Activated CD4-positive, alpha-beta T cell treated with anti-CD3 and anti-CD28 coated beads for 4 hours (primary cell): Measurements from ENCODE around the gene TNS3.

Experiments used
- DNase-seq, 2 donors: peaks; one replicate each; pipeline ENCODE4 v3.0.0-alpha.2; 2020

The TNS3 gene

DNA sequence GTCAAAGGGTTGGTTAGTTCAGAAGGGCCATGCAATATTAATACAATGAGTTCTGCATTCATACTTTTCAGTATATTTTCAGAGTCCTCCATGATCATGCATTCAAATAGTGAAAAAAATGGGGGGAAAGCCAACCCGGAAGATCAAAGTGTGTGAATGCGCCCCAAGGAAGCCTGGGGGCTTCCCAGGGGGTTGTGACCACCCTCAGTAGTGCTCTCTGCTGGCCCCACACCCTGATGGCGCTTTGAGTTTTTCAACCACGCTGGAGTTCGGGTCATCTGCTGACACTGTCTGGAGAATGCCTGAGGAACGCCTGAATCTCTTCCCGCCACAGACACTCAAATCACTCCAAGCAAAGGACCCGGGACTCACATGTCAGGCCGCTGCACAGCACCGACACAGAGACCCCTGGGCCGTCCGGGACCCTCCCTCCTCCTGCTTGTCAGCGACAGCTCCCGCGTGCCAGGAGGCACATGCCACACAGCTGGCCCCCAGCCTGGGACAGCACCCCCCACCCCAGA lies 1.0 kb downstream of the TNS3 start:
- DNase-seq = no peak

DNA sequence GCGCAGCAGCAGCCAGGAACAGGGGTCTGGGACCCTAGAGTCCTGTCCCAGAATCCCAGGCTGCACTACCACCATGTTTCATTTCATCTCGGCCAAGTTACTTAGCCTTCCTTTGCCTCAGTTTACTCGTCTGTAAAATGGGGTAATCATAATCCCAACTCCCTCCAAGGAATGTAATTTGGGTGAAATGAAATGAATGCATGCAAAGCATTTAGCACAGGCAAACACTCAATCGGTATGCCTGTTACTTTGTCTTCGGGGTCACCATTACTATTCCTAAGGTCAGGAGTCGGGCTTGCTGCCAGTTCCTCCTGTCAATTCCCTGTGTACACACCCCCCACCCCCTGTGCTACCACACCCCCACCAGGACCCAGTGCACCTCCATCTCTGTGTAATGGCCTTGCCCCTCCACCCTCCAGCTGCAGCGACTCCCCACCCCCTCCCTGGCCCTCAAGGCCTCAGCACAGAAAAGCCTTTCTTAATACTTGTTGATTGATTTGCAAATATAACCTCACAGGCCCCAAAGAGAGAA lies 1.7 kb downstream of the TNS3 start:
- no peak for DNase-seq

DNA sequence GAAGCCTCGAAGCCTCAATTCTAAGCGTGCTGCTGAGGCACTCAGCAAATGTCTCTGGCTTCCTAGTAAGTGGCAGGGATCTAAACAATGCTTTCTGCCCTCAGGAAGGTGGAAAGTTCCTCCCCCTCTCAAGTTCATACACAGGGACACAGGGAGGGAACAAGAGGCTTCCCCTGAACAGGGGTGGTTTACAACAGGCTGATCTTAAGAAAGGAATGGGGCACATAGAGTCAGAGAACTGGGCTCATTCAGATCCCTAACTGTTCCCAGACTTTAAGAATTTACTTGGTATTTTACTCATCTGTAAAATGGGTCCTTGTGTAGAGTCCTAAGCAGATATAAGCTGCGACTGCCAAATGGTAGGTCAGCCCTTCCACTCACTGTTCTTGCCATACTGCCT lies 2.5 kb downstream of the TNS3 start:
- DNase-seq = no peak

DNA sequence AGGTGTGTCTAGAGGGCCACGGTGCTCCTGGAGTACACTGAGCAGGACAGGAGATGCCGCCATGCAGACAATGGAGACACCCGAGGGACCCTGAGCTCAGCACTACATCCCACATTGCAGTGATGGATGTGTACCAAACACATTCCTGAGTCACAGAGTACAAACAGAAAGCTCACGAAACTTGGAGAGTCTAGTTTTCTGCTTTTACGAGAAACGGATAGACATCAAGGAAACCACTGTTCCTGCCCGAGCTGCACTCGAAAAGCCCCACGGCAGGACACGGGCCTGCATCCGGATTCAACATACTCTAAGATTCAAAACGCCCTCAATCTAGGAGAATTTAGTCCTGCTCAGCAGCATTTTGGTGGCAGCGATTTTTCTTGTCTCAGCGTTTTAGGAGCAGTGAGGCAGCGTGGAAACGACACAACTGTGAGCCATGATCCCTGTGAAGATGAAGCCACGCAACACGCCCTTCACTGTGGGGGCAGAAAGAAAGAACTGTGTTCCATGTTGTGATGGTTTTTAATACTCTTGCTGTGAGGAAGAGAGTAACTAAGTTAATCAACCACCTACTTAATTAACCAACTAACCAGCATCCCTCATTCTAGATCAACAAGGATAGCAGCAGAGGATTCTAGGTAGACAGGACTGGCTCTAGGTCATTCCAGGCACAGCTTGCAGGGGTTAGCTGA lies 3.2 kb downstream of the TNS3 start:
- no peak for DNase-seq

DNA sequence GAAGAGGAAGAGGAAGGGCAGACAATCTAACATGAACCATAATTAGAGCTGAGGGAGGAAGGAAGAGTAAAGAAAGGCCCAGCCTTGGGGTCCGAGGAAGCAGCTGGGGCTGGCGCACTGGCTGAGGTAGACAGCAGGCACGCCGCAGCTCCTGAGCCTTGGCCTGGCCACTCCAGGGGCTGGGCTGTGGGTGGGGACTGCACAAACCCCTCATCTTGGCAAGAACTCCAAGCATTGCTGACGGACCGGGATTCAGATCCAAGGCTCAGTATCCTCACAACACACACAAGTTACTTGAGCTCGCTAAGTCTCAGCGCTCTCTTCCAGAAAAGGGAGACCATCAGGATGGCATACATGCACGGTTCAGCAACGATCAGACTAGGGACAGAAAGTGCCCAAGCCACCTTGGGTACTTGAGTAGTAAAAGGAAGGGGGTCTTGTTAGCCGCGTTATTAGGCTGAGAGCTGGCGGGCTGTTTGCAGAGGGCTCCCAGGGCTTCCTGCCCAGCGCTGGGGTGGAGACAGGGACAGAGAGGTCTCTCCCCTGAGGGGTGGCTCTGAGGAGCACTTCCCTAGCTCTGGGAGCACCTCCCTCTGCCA lies 4.5 kb downstream of the TNS3 start:
- no peak for DNase-seq

DNA sequence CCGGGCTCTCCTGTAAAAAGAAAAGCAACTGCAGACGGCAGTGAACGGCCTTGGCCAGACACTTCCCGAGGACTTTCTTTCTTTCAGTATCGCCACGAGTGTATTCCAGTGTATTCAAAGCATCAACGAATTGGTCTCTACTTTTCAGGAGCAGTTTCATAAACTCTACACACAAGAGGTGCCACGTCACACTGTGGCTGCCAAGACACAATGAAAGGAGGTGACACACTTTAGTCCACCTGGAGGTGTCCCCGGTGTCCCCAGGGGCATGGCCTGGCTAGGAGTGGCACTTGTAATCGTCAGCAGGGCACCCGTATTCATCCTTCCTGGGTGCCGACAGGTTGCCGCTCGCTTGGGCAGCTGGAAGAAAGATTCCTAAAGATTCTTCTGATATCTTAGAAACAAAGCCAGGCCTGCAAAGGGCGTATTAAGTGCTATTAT lies 5.0 kb downstream of the TNS3 start:
- no peak for DNase-seq

DNA sequence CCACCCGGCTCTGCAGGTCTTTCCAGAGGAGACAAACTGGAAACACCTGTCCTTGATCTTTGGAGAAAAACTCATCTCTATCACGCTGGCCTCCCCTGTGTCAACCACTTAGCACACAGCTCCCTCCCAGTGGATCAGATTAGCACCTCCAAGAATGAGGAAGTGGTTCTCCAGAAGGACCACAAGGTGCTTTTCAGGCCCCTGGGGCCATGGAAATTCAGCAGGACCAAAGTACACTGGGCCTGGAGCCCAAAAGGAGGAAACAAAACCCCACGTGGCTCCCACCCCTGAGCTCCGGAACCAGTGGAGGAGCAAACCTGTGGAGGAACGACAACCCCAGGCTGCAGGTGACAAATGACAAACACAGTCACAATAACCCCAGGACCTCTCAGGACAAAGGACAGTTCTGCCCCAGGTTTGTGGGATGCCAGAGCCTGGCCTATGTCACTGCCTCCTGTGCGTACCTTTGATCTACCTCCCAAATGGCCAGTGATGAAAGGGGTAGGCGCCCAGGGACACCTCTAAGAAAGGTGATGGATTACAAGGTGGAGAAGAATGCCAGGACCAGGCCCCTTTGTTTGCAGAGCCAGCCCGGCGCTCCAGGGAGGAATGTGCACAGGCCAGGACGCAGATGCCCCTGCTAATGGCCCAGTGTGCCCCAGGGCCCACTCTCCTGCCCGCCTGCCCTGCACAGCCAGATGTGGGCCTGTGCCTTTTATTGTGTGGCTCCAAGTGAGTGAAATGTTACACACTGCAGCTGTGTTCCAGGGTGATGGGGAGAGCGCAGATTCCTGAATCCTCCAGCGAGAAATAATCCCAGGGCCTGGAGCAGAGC lies 5.7 kb downstream of the TNS3 start:
- no peak for DNase-seq

DNA sequence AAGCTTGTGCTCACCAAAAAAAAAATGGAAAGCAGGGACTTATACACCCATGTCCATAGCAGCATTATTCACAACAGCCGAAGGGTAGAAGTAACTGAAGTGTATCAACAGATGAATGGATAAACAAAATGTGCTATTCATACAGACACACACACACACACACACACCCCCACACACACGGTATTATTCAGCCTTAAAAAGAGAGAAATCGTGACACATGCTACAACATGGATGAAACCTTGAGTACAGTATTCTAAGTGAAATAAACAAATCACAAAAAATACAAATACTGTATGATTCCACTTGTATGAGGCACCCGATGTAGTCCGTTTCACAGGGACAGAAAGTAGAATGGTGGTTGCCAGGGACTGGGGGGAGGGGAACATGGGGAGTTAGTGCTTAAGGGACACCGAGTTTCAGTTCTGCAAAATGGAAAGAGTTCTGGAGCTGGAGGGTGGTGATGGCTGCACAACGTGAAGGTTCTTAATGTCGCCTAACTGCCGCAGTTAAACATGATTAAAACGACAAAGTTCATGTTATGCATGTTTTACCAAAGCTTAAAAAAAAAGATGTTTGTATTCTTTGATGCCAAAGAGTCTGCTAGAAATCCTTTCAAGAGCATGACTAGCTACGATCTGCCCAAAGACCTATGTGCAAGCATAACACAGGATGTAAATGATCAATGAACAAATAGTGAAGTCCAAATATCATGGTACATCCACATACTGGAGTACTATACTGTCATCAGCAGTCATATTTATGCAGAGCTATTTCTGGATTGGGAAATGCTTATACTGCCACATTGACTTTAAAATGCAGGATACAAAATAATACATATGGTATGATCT lies 7.2 kb downstream of the TNS3 start:
- no peak for DNase-seq

DNA sequence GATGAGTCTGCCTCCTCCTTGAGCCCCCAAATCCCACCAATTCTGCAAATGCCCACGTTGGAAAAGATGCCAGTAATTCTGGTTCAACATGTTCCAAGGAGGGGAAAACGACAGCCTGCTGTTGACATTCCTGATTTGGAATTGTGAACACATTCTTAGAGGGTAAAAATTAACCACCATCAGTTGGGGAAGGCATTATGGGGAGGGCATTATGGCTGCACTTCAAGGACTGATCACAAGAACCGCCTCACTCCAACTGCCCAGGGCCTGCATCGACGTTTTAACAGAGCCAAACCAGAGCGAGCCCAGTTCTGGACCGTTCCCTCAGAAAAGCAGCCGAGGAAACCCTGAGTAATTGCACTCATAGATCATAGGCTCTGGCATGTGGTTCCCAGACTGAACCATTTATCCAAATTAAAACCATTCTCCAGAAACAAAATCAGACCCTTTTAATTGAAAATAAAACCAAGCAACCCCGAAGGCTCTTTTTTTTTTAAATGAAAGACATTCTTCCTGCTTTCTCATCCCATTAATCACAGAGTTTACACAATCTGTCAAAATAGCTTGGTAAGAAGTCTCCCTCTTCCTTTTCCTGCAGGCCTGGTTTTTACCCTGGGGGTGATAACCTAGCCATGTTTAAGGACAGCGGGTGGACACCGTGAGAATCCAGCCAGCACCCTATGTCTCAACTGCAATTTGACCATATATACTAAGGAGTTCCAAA lies 8.0 kb downstream of the TNS3 start:
- DNase-seq = no peak

DNA sequence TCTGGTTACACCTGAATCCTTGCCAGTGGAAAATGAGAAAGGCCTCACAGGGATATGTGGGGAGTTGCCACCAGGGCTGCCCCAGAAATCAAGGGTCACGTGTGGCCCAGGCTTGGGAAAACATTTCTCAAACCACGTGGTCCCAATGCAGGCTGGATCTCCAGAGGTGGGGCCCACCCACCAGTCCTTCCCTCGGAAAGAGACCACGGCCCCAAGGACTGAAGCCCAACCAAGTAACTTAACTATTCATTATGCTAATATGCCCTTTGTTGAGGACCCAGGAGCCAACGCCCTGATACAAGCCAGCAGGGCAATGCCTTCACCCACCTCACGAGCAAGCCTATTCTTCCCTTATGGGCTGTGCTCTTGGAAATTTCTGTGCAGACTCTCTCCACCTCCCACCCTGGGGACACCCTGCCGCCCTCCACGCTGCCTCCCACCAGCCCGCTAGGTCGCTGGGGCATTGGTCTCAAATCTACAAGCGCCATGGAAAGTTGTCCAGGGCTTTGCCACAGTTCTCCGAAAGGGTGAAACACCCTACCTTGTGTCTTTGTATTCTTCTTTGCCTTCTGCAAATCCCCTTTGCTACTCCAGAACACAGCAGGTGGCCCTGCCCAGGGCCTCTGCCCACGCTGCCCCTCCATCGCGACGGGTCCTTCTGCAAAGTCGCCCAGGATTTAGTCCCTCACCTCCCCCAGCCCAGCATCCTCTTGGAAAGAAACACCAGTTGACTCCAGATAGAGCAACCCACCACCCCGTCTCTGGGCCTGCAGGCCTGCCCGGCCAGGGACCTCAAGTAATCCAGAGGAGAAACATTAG lies 8.8 kb downstream of the TNS3 start:
- DNase-seq = no peak

DNA sequence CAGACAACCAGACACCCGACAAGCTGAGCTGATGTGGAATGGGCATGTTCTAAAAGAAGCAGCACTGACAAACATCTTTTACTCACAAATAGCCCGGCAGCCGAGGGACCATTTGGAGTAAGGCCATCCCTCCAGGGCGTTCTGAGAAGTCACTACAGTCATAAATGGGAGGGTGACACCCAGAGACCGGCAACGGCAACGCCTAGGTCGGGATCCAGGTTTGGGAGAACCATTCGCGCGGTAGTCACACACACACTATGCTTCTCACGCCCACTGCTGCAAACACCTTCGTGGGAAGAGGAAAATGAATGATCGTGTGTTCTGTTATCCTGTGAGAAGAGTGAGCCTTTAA lies 9.8 kb downstream of the TNS3 start:
- no peak for DNase-seq

DNA sequence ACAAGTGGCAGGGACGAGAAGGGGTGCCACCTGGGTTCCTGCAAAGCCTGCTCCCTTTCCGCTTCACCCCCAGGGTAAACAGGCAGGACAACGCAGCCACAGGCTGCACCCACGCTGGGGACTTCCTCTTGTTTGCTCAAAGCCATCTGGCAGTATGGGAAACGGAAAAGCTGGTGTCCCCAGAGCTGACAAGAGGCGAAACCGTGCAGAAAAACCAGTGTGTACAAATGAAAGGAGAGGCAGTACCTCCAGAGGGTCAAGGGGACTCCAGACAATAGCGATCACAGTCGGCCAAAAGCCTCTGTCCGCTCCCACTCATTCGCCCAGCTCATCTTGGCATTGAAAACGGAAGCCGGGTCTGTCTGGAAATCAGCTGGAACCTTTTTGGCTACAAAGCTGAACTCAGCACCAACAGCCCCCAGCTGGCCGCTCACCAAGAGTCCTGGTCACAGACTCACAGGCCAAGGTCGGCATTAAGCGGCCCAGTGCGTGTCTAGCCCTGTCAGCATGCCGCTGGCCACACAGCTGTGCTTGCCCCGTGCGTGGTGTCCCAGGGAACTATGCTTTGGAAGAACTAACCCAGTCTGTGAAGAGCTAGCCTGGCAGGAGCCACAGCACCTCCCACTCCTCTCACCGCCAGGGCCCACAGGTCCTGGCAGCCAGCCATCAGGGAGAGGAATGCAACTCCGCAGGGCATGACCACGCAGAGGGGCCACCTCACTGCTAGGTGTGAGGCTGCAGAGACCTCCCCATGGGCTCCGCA lies 10.4 kb downstream of the TNS3 start:
- no peak for DNase-seq

DNA sequence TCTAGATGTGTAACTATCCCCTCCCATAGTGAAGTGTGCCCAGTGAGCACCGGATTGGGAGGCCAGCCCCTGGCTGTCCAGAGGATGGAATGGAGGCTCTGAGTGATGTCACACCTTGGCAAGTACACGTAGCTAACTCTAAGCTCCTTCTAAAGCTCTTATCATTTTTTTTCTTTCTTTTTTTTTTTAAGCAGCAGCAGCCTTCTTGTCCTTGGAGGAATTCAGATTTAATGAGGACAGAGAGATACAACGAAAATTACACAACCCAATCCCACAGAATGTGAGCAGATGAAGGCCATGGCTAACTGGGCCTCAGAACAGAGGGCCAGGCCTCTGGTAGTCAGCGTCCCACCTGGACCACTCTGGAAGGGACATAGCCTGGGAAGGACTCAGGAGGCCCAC lies 11.3 kb downstream of the TNS3 start:
- DNase-seq = no peak

DNA sequence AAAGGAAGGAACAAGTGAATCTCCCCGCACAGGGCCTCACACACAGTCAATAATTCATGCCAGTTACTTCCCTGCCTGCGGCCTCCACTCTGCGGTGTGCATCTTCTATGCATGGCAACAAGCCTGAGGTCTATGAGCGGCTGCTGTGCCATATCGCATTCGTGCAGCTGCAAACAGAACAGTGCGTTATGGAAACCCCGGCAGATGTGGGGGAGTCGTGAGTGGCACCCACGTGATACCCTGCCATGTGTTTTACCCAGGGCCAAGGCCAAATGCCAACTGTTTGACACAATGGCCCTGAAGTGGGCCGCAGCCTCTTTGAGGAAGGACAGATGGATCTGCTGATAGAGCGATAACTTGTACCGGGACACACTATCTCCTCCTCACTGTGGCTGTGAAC lies 13.4 kb downstream of the TNS3 start:
- no peak for DNase-seq

DNA sequence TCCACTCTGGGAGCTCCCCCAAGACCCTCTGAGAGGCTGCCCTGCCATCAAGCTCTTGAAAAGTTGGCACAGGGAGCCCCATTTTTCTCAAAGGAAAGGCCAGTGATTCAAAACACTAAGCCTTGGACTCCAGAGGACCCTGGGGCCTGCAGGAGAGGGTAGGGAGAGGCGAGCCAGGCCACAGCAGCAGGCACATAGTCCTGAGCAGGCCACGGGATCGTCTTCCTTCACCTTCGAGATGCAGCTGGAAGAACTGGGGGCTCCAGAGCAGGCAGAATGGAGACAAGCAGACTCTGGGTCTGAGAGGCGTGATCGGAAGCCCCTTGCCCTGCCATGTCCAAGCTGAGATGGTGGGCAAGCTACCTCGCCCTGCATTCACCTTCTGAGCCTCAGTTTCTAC lies 13.9 kb downstream of the TNS3 start:
- no peak for DNase-seq

DNA sequence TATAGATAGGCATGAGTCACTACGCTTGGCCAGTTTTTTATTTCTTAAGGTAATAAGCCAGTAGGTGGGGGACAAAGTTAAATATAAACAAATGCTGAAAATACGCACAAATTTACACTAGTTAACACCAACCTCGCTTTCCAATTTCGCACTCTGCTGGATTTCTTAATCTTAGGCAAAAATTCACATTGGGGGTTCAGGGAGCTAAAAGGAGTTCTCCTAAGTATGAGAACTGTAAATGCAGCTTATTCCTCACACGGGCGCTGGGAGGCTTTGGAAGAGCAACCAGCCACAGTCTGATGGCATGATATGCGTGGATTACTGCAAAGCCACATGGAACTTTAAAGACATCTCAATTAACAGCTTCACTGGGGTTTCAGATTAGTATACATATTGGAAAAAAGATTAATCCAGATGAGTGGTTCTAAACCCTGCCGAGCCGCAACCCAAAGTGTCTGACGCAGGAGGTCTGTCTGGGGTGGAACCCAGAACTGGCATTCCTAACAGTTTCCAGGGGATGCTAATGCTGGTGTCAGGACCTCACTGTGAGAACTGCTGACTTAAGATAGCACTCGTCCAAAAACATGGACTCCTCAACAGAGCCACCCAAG lies 16.2 kb downstream of the TNS3 start:
- no peak for DNase-seq

DNA sequence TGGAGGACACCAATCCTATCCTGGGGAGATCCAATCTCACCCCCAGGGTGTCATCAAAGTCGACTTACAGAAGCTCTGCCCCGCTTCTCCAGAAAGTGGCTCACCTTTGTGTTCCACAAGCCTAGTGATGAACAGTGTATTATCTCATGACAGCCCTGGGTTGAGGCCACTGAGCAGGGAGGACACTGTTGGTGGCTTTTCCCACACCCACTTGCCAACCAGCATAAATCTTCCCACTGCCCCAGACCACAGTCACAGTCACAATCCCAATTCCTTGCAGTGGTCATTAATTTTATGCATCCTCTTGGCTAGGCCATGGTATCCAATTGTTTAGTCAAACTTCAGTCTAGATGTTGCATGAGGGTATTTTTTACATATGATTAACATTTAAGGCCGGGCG lies 18.4 kb downstream of the TNS3 start:
- DNase-seq = no peak

DNA sequence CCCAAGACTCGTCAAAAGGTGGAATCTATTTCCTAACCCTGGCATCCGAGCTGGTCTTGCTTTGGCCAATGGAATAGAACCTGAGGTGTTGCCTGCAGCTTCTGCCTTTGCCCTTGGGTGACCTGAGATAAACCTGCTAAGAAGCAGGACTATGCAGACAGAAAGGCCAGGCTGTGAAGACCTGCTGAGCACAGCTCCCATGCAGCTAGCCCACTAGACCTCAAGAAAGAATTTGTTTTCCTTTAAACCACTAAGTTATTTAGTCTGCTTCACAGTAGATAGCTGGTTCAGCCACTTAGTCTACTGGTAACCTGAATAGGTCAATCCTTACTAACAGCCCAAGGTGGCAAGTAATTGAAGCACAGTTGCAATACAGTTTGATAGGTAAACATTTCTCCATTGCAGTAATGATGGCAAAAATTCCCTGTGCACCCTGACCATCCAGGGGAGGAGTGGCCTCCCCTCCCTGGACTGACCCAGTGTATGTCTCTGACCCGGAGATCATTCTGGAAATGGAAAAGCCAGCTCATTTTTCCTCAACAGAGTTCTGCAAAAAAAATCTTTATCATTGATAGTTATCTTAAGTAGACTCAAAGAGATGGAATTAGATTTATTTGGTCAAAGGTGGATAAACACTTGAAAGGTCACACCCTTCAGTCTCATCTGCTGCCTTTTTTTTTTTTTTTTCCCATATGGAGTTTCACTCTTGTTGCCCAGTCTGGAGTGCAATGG lies 20.0 kb downstream of the TNS3 start:
- no peak for DNase-seq
